Measurements from ENCODE around the gene CCDC191.

Gene CCDC191

GRCh38 chr3:114056130-114057010 is at the start of gene CCDC191, which contains the start of gene QTRT2:
Gene CCDC191 (minus strand): TSS chr3:114056526. CDS start chr3:114056466, 60 bp downstream.
Gene QTRT2 (plus strand): TSS chr3:114056737. CDS start chr3:114065258, 8,521 bp downstream.
- peak; percentile 95 to 98 for DNase-seq (ENCODE audit: extremely low read depth in 1 of 2, low read depth in 1 of 2)

GRCh38 chr3:114104414-114104813 is 48.1 kb upstream of the CCDC191 start:
- no peak for DNase-seq (ENCODE audit: extremely low read depth in 1 of 2, low read depth in 1 of 2)

GRCh38 chr3:114103858-114104257 is 47.5 kb upstream of the CCDC191 start:
- no peak for DNase-seq (ENCODE audit: extremely low read depth in 1 of 2, low read depth in 1 of 2)

GRCh38 chr3:114103181-114103580 is 46.9 kb upstream of the CCDC191 start:
- no peak for DNase-seq (ENCODE audit: extremely low read depth in 1 of 2, low read depth in 1 of 2)

- DNase-seq (ENCODE audit: extremely low read depth in 1 of 2, low read depth in 1 of 2), result no peak
Observed at GRCh38 chr3:114101101-114101500, 44.8 kb upstream of the CCDC191 start.

- no peak for DNase-seq (ENCODE audit: extremely low read depth in 1 of 2, low read depth in 1 of 2)
Observed at GRCh38 chr3:114095796-114096195, 39.5 kb upstream of the CCDC191 start.

GRCh38 chr3:114093596-114093995 is 37.3 kb upstream of the CCDC191 start:
- no peak for DNase-seq (ENCODE audit: extremely low read depth in 1 of 2, low read depth in 1 of 2)

GRCh38 chr3:114093016-114093380 is 36.7 kb upstream of the CCDC191 start:
- DNase-seq (ENCODE audit: extremely low read depth in 1 of 2, low read depth in 1 of 2), result no peak

GRCh38 chr3:114092151-114093015 is 36.1 kb upstream of the CCDC191 start:
- no peak for DNase-seq (ENCODE audit: extremely low read depth in 1 of 2, low read depth in 1 of 2)

- no peak for DNase-seq (ENCODE audit: extremely low read depth in 1 of 2, low read depth in 1 of 2)
Observed at GRCh38 chr3:114089675-114090074, 33.3 kb upstream of the CCDC191 start.

GRCh38 chr3:114086356-114086755 is 30.0 kb upstream of the CCDC191 start:
- no peak for DNase-seq (ENCODE audit: extremely low read depth in 1 of 2, low read depth in 1 of 2)

GRCh38 chr3:114083112-114083511 is 26.8 kb upstream of the CCDC191 start:
- DNase-seq (ENCODE audit: extremely low read depth in 1 of 2, low read depth in 1 of 2), result no peak

GRCh38 chr3:114081037-114081436 is 24.7 kb upstream of the CCDC191 start:
- DNase-seq (ENCODE audit: extremely low read depth in 1 of 2, low read depth in 1 of 2), result no peak

GRCh38 chr3:114080201-114080600 is 23.9 kb upstream of the CCDC191 start:
- DNase-seq (ENCODE audit: extremely low read depth in 1 of 2, low read depth in 1 of 2), result no peak

GRCh38 chr3:114079761-114080160 is 23.4 kb upstream of the CCDC191 start:
- DNase-seq (ENCODE audit: extremely low read depth in 1 of 2, low read depth in 1 of 2), result no peak

- no peak for DNase-seq (ENCODE audit: extremely low read depth in 1 of 2, low read depth in 1 of 2)
Observed at GRCh38 chr3:114078126-114078525, 21.8 kb upstream of the CCDC191 start.

- DNase-seq (ENCODE audit: extremely low read depth in 1 of 2, low read depth in 1 of 2), result no peak
Observed at GRCh38 chr3:114076711-114077110, 20.4 kb upstream of the CCDC191 start.

GRCh38 chr3:114071786-114072185 is 15.5 kb upstream of the CCDC191 start:
- no peak for DNase-seq (ENCODE audit: extremely low read depth in 1 of 2, low read depth in 1 of 2)

- no peak for DNase-seq (ENCODE audit: extremely low read depth in 1 of 2, low read depth in 1 of 2)
Observed at GRCh38 chr3:114068336-114068735, 12.0 kb upstream of the CCDC191 start.

GRCh38 chr3:114067804-114068203 is 11.5 kb upstream of the CCDC191 start:
- no peak for DNase-seq (ENCODE audit: extremely low read depth in 1 of 2, low read depth in 1 of 2)

- no peak for DNase-seq (ENCODE audit: extremely low read depth in 1 of 2, low read depth in 1 of 2)
Observed at GRCh38 chr3:114060906-114061655, 4.8 kb upstream of the CCDC191 start.
